Stomach smooth muscle (tissue), 2 donors: ENCODE measurements around the gene ACLY.
"Not testable (repeated sequence)": the region's sequence is repeated elsewhere in the genome, so short reads cannot be mapped to it uniquely, and the experiment has no call there.

Experiments
- H3K27ac ChIP-seq: one replicate; pipeline ENCODE4 v1.7.0; 2013; ENCODE audit warnings: mild to moderate bottlenecking, low read length, inconsistent platforms
- H3K27me3 ChIP-seq, 2 donors: one replicate each; pipeline ENCODE4 v1.7.0; 2013; ENCODE audit warnings: low read length in 2 of 2; ENCODE audit not compliant: insufficient read depth in 2 of 2, control insufficient read depth in 1 of 2
- H3K36me3 ChIP-seq, 2 donors: one replicate each; pipeline ENCODE4 v1.7.0; 2013; ENCODE audit warnings: low read length in 2 of 2; ENCODE audit not compliant: control insufficient read depth in 2 of 2, insufficient read depth in 2 of 2
- H3K4me1 ChIP-seq: one replicate; pipeline ENCODE4 v1.7.0; 2013; ENCODE audit warnings: low read length; ENCODE audit not compliant: control insufficient read depth, insufficient read depth
- H3K4me3 ChIP-seq, 2 donors: one replicate each; pipeline ENCODE4 v1.7.0; 2013; ENCODE audit warnings: low read length in 2 of 2
- H3K9ac ChIP-seq, 2 donors: one replicate each; pipeline ENCODE4 v1.7.0; 2013; ENCODE audit warnings: low read length in 2 of 2, mild to moderate bottlenecking in 1 of 2
- H3K9me3 ChIP-seq, 2 donors: one replicate each; pipeline ENCODE4 v1.7.0; 2013; ENCODE audit warnings: low read length in 2 of 2; ENCODE audit not compliant: control insufficient read depth in 2 of 2
- donor health status: healthy.
- donor health status: Pancreatic carcinoma.

Gene ACLY

GRCh38 chr17:41870627-41871026 is 48.1 kb downstream of the ACLY start:
- H3K27me3 ChIP-seq, result no peaks in the 10 kb centered on the region
- no peaks in the 10 kb centered on the region for H3K9me3 ChIP-seq
- H3K36me3 ChIP-seq, result peaks cover 22 to 39% of the 10 kb centered on the region in 2 donors
- H3K4me1 ChIP-seq, result no peaks in the 10 kb centered on the region
- H3K9ac ChIP-seq, result no peak overlapping the region
- no peak overlapping the region for H3K4me3 ChIP-seq
- H3K27ac ChIP-seq, result no peak overlapping the region

DNA sequence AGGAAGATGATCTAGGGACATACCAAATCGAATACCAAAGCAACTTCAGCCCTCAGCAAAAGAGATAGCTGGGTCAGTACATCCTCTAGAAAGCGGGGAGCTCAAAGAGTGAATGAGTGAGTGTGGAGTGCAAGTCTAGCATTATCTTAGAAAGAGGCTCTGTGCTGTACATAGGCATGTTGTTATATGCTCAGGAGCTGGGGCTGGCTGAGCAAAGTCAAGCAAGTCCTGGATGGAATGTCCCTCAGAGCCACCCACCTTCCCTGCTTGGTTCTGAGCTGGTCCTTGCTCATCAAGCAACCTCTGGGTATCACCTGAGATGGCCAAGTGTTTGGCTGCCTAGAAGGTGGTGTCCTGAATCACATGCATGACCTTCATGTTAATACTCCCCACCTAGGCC is 48.7 kb downstream of the ACLY start:
- Histone ChIP-seq H3K27me3 (no peaks in the 10 kb centered on the region), H3K4me1 (no peaks in the 10 kb centered on the region), H3K4me3 (no peak overlapping the region), H3K9ac (no peak overlapping the region), H3K9me3 (no peaks in the 10 kb centered on the region), H3K36me3 (peaks cover 22 to 39% of the 10 kb centered on the region in 2 donors), H3K27ac (no peak overlapping the region)

- H3K27ac ChIP-seq, result no peak overlapping the region
Observed at GRCh38 chr17:41869426-41869825, 49.3 kb downstream of the ACLY start.

DNA sequence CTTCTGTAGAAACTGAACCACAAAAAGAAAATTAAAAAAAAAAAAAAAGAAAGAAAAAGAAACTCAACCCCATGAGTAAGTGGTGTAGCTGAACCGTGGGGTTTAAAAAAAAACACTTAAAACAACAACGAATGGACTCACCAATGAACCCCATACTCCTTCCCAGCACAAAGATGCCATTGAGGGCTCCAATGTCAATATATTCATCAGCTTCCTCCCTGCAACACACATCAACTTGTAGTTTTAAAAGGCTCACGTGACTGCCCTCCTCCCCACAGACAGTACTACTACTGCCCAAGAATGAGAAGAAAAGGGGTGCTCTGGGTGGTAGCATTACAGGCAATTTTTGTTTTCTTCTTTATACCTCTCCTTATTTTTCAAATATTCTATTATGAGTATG is 50.2 kb downstream of the ACLY start:
- Histone ChIP-seq H3K4me3 (no peak overlapping the region), H3K36me3 (peaks cover 21 to 36% of the 10 kb centered on the region in 2 donors), H3K4me1 (peaks cover 7% of the 10 kb centered on the region), H3K9me3 (no peaks in the 10 kb centered on the region), H3K27me3 (no peaks in the 10 kb centered on the region), H3K27ac (no peak overlapping the region), H3K9ac (no peak overlapping the region)

More at GRCh38 chr17:41869426-41869825, 49.3 kb downstream of the ACLY start:
- Histone ChIP-seq H3K9me3 (no peaks in the 10 kb centered on the region), H3K36me3 (peaks cover 22 to 39% of the 10 kb centered on the region in 2 donors), H3K27me3 (no peaks in the 10 kb centered on the region), H3K4me3 (no peak overlapping the region), H3K4me1 (no peaks in the 10 kb centered on the region), H3K9ac (no peak overlapping the region)

GRCh38 chr17:41865596-41865893 is 53.2 kb downstream of the ACLY start:
- H3K4me3 ChIP-seq, result peak overlapping the region; percentile 69 to 94
- H3K9me3 ChIP-seq, result no peaks in the 10 kb centered on the region
- H3K36me3 ChIP-seq, result peaks cover 5 to 17% of the 10 kb centered on the region in 2 donors
- H3K27me3 ChIP-seq, result no peaks in the 10 kb centered on the region
- H3K4me1 ChIP-seq, result peaks cover 18% of the 10 kb centered on the region
- no peak overlapping the region for H3K27ac ChIP-seq
- peak overlapping the region; percentile 18 to 71 for H3K9ac ChIP-seq

DNA sequence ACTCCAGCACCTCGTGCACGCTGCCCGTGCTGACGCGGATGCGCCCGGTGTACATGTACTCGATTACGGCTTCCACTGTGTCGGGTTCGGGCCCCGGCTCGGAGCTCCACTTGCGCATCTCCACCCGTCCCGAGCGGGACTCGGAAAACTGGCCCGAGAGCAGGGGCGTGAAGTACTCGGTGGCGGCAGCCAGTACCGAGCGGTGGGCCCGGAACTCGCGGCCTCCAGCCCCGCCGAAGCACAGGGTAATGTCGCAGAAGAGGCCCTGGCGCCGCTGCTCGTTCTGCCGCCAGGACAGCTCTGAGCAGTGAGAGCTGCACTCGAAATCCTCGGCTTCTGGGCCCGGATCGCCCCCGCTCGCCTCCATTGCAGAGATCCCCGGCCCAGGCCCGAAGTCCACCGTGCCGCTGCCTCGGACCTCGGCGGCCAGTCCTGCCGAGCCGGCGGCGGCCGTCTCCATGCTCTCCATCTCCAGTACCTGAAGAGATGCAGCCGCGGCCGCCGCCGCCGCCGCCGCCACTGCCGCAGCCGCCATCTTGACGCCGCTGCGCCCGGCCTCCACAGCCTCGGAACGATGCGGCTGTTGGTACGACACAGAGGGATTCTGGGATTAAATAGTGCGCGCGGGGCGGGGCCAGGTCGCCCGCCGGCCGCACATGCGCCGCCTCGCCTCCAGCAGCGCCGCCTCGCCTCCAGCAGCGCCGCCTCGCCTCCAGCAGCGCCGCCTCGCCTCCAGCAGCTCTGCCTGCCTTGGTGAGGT is 53.7 kb downstream of the ACLY start, which contains the start of gene KLHL11:
Gene KLHL11 (minus strand): TSS at position 588 of the 760 bp plus-strand sequence. CDS start 53 bp downstream, at position 535.
- Histone ChIP-seq H3K4me3 (peak within 1 kb of the TSS; percentile 80 to 94), H3K9ac (peak within 1 kb of the TSS; percentile 91 to 93), H3K27ac (peak within 1 kb of the TSS; percentile 76), H3K36me3 (peaks cover 3 to 11% of the 10 kb centered on the region in 2 donors), H3K27me3 (no peaks in the 10 kb centered on the region), H3K9me3 (no peaks in the 10 kb centered on the region), H3K4me1 (peaks cover 18% of the 10 kb centered on the region)

DNA sequence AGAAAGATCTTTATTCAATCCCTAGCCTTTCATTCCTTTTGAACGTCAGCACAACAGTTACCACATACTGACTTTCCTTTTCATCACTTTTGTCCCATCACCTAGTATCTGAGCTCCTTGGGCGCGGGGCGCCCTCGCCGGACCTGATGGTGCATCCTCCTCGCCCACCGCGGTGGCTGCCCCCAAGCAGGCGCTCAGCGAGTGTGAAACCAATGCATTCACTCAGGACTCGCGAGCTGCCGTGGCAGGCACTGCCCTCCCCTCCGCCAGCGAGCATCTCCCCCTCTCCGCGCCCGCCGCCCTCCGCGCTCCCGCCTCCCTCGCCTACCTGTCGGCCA is 54.3 kb downstream of the ACLY start:
- H3K27ac ChIP-seq, result peak overlapping the region; percentile 76
- H3K27me3 ChIP-seq, result no peaks in the 10 kb centered on the region
- H3K4me1 ChIP-seq, result peaks cover 18% of the 10 kb centered on the region
- peaks cover 3 to 8% of the 10 kb centered on the region in 2 donors for H3K36me3 ChIP-seq
- H3K9me3 ChIP-seq, result no peaks in the 10 kb centered on the region
- peak overlapping the region; percentile 80 to 94 for H3K4me3 ChIP-seq
- H3K9ac ChIP-seq, result peak overlapping the region; percentile 91 to 93

DNA sequence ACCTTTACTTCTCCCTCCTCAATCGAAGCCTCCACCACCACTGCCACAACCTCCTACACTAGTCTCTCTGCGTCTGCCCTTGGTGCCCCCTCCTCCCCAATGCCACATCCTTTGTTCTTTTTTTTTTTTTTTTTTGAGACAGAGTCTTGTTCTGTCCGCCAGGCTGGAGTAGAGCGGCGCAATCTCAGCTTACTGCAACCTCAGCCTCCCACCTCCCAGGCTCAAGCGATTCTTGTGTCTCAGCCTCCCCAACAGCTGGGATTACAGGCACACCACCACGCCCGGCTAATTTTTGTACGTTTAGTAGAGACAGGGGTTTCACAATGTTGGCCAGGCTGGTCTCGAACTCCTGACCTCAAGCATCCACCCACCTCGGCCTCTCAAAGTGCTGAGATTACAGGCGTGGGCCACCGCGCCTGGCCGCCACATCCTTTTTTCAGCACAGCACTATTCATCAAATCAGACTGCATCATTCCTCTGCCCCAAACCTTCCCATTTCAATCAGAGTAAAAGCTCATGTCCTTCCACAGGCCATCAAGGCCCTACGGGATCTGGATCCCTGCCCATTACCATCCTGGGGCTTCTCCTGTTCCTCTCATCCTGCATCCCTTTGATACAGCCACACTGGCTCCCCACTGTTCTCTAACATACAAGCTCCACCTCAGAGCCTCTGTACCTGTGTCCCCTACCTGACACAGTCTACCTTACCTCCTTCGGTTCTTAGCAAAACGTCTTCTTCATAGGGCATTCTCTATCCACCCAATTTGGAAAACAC is 55.5 kb downstream of the ACLY start:
- peak overlapping the region; percentile 91 to 93 for H3K9ac ChIP-seq
- H3K4me1 ChIP-seq, result peaks cover 18% of the 10 kb centered on the region
- no peak overlapping the region for H3K27ac ChIP-seq
- H3K36me3 ChIP-seq, result peaks cover 3 to 4% of the 10 kb centered on the region in 2 donors
- peak overlapping the region; percentile 80 to 94 for H3K4me3 ChIP-seq
- no peaks in the 10 kb centered on the region for H3K27me3 ChIP-seq
- H3K9me3 ChIP-seq, result no peaks in the 10 kb centered on the region

DNA sequence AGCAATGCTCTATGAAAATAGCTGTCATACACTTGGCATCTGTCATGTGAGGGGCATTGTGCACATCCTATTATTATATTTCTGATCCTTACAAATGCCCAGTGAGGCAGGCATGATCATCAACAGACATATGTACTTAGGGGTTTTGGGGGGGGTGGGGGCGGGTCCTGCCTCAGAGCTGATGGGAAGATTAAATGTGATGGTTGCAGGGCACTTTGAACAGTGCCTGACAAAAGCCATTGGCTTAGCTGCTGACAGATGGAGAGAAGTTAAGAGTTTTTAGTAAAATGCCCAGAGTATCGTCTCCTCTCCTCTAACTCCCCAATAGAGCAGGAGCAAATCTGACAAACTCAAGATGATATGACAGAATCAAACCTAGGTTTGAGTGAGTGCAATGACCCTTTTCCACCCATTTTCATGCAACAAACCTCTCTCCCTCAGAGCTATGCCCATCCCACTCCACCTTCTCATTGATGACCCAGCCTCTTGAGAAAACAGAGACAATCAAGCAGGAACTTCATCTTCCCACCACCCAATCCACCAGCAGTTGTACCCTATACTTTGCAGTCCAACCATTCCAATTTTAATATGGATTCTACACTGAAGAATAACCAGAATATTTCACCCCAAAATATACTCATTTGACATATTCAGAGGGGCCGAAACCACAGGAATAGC is 58.4 kb downstream of the ACLY start:
- no peak overlapping the region for H3K27ac ChIP-seq
- no peaks in the 10 kb centered on the region for H3K9me3 ChIP-seq
- H3K4me1 ChIP-seq, result peaks cover 18% of the 10 kb centered on the region
- H3K36me3 ChIP-seq, result no peaks in the 10 kb centered on the region
- no peak overlapping the region for H3K9ac ChIP-seq
- H3K4me3 ChIP-seq, result no peak overlapping the region
- no peaks in the 10 kb centered on the region for H3K27me3 ChIP-seq

GRCh38 chr17:41851382-41851781 is 67.4 kb downstream of the ACLY start:
- H3K4me3 ChIP-seq, H3K9me3 ChIP-seq, H3K27me3 ChIP-seq, H3K27ac ChIP-seq, H3K9ac ChIP-seq, H3K4me1 ChIP-seq: not testable (repeated sequence)
- peaks cover 3 to 16% of the 10 kb centered on the region in 2 donors for H3K36me3 ChIP-seq
